GM18511 (cell line): ENCODE measurements around the gene TRIM37.
A peak's percentile ranks its signal among the peaks of the same experiment; 100 is the strongest.
"Not testable (repeated sequence)": the region's sequence is repeated elsewhere in the genome, so short reads cannot be mapped to it uniquely, and the experiment has no call there.

ENCODE experiments used
- ATAC-seq: cut with Tn5 transposase; IDR thresholded peaks from one replicate; pipeline ENCODE4 v1.9.1; 2021; ENCODE audit warnings: mild to moderate bottlenecking, moderate library complexity; ENCODE audit not compliant: unreplicated experiment

Gene TRIM37

GRCh38 chr17:59111539-59111938 is 4.9 kb upstream of the TRIM37 start:
- ATAC-seq = no peak

- no peak for ATAC-seq
These were observed 4.3 kb upstream of the TRIM37 start for GRCh38 chr17:59110973-59111372.

- no peak for ATAC-seq
These were observed 1.9 kb upstream of the TRIM37 start for GRCh38 chr17:59108400-59109102.

GRCh38 chr17:59107306-59107670 is 608 bp upstream of the TRIM37 start:
- no peak for ATAC-seq

- ATAC-seq = peak; percentile 39
These were observed 723 bp downstream of the TRIM37 start for GRCh38 chr17:59105852-59106462.

GRCh38 chr17:59101178-59101577 is 5.5 kb downstream of the TRIM37 start:
- no peak for ATAC-seq

- no peak for ATAC-seq
These were observed 8.8 kb downstream of the TRIM37 start for GRCh38 chr17:59097876-59098275.

GRCh38 chr17:59094861-59095530 is 11.7 kb downstream of the TRIM37 start:
- ATAC-seq = no peak

GRCh38 chr17:59093702-59094231 is 12.9 kb downstream of the TRIM37 start:
- no peak for ATAC-seq

- no peak for ATAC-seq
These were observed 13.5 kb downstream of the TRIM37 start for GRCh38 chr17:59093145-59093701.

GRCh38 chr17:59090593-59090992 is 16.1 kb downstream of the TRIM37 start:
- not testable (repeated sequence) for ATAC-seq

GRCh38 chr17:59084154-59084553 is 22.5 kb downstream of the TRIM37 start:
- no peak for ATAC-seq

- no peak for ATAC-seq
These were observed 32.2 kb downstream of the TRIM37 start for GRCh38 chr17:59074494-59074893.

GRCh38 chr17:59073972-59074371 is 32.7 kb downstream of the TRIM37 start:
- no peak for ATAC-seq

GRCh38 chr17:59069856-59070255 is 36.8 kb downstream of the TRIM37 start:
- ATAC-seq = no peak

- ATAC-seq = no peak
These were observed 38.9 kb downstream of the TRIM37 start for GRCh38 chr17:59067756-59068155.

- ATAC-seq = no peak
These were observed 39.3 kb downstream of the TRIM37 start for GRCh38 chr17:59067340-59067739.

- no peak for ATAC-seq
These were observed 44.2 kb downstream of the TRIM37 start for GRCh38 chr17:59062509-59062908.

GRCh38 chr17:59056857-59057256 is 49.8 kb downstream of the TRIM37 start:
- no peak for ATAC-seq

GRCh38 chr17:59049798-59050197 is 56.9 kb downstream of the TRIM37 start:
- no peak for ATAC-seq

- no peak for ATAC-seq
These were observed 59.1 kb downstream of the TRIM37 start for GRCh38 chr17:59047616-59048015.

GRCh38 chr17:59046192-59046591 is 60.5 kb downstream of the TRIM37 start:
- no peak for ATAC-seq
